GM19023 (cell line): Measurements from ENCODE around the gene SF3B4.
A peak's percentile ranks its signal among the peaks of the same experiment; 100 is the strongest.
"Not testable (repeated sequence)": the region's sequence is repeated elsewhere in the genome, so short reads cannot be mapped to it uniquely, and the experiment has no call there.

Experiments used
- ATAC-seq: cut with Tn5 transposase; IDR thresholded peaks from one replicate; pipeline ENCODE4 v1.9.1; 2021; ENCODE audit warnings: mild to moderate bottlenecking, moderate library complexity; ENCODE audit not compliant: unreplicated experiment

The SF3B4 gene, protein sequence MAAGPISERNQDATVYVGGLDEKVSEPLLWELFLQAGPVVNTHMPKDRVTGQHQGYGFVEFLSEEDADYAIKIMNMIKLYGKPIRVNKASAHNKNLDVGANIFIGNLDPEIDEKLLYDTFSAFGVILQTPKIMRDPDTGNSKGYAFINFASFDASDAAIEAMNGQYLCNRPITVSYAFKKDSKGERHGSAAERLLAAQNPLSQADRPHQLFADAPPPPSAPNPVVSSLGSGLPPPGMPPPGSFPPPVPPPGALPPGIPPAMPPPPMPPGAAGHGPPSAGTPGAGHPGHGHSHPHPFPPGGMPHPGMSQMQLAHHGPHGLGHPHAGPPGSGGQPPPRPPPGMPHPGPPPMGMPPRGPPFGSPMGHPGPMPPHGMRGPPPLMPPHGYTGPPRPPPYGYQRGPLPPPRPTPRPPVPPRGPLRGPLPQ

GRCh38 chr1:149927563-149928400 lies at the start of gene SF3B4:
SF3B4 (minus strand) TSS chr1:149927803; CDS start chr1:149927759, 44 bp downstream.
- ATAC-seq = peak; percentile 94

DNA sequence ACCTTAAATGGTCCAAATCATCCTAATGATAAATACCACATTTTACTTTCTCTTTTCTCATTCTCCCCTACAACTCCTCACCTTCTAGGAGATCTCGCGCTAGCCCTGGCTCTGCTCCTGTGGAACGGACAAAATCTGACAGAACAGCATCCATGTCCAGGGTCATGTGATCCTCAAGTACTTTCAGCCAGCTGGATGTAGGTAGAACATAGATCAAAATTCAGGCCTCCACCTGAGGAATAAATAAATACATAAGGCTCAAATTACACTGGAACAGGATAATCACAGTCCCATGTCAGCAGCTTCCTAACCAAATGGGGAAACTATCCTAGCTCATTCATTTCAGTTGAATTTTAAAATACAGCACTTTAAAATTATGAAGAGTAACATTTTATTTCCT lies 49.7 kb upstream of the SF3B4 start:
- ATAC-seq = no peak

GRCh38 chr1:149972547-149972946 lies 44.9 kb upstream of the SF3B4 start:
- no peak for ATAC-seq

GRCh38 chr1:149967646-149968045 lies 40.0 kb upstream of the SF3B4 start:
- no peak for ATAC-seq

DNA sequence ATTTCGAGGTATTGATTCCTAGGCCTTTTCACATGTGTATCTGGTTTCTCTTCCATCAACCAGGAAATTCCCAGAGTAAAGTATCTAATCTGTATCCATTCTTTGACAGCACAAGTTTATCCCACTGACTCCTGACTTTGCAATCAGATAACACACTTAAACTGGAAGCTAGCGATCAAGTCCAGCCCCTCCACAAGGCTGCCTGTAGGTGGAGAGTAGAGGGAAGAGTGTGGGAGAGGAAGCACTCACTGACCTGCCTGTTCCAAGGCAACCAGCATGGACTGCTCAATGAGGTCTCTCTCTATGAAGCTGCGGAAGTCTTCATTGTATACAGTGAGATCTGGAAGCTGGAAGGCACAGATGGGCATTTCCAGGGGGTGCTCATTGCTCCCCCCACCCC lies 39.4 kb upstream of the SF3B4 start:
- ATAC-seq = no peak

- ATAC-seq = no peak
These were observed 38.8 kb upstream of the SF3B4 start for GRCh38 chr1:149966405-149966804.

DNA sequence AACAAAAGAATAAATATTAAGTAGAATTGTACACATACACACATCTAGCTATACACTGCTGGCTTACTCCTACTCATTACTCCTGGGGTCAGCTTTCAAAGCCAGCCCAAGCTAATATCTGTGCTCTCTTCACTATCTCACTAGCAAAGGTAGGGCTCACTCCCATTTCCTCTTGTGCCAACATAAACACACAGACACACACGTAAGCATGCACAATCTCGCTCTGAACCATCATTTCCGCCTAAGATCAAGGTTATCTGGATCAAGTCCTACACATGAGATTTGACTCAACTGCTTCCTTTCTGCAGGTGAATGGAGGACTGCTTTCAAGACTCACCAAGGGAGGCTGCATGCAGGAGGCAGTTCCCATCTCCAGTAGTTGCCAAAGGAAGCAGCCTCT lies 37.8 kb upstream of the SF3B4 start:
- no peak for ATAC-seq

GRCh38 chr1:149963358-149963757 lies 35.8 kb upstream of the SF3B4 start:
- ATAC-seq = no peak

- ATAC-seq = no peak
These were observed 35.1 kb upstream of the SF3B4 start for GRCh38 chr1:149962736-149963135.

DNA sequence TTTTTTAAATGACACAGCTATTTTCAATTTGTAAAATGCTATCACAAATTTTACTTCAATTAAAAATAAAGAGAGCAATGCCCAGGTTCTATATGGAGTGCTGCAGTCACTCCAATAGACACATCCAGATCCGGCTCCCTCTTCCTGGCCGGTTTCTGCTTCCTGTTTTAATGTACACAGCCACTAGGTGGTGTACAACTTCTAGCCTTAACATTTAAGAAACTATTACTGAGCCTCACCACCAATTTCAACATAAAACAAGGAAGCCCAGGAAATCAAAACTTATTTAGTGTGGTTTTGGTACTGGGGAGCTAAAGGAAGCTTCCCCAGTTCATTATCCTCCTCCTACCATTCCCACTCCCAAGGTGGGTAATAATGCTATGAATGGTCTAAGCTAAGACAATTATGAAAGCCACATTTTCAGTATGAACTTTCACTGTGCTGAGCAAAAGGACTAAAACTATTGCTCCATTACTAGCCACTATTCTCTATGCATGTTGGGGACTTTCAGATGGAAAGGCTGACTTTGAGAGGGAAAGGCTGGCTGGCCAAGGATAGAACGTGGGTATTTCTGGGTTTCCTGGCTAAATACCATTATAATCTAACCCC lies 34.5 kb upstream of the SF3B4 start:
- ATAC-seq = no peak

DNA sequence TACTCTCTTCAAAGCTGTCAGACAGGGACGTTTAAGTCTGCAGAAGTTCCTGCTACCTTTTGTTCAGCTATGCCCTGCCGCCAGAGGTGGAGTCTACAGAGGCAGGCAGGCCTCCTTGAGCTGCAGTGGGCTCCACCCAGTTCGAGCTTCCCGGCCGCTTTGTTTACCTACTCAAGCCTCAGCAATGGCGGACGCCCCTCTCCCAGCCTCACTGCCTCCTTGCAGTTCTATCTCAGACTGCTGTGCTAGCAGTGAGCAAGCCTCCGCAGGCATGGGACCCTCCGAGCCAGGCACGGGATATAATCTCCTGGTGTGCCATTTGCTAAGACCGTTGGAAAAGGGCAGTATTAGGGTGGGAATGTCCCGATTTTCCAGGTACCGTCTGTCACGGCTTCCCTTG lies 29.9 kb upstream of the SF3B4 start:
- ATAC-seq = not testable (repeated sequence)

DNA sequence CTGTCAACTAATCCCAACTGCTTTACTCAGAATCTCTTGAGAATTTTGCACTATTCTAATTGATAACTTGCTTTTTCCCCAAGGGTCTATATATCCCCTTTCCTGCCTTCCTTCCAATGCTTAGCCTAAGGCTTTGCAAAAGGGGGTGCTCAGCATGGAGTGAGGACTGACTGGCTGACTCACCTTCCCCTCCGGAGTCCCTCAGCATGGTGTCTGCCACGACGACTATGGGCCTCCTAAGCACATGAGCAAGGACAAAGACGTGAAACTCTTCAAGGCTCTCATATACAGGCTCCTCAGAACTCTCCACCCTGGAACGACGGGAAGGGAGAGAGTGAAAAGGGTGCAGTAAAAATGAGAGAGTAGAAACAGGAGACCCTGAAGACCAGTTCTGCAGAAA lies 22.3 kb upstream of the SF3B4 start:
- ATAC-seq = no peak

DNA sequence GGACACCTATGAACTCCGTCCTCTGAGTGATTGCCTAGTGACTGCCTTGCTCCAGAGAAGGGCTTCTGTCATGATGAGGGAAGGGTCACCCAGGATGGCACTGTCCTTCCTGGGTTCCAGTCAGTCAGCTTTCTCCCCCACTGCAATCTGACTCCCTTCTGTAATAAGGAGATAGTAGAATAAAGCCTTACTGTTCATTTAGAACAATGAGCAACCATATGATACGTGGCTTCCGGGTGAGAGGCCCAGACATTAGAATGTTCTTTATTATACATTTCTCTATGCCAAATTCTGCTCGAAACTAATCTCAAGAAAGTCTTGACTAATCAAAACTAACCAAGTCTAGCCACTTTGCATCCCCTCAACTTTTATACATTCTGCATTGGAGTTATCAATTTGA lies 17.6 kb upstream of the SF3B4 start:
- no peak for ATAC-seq

DNA sequence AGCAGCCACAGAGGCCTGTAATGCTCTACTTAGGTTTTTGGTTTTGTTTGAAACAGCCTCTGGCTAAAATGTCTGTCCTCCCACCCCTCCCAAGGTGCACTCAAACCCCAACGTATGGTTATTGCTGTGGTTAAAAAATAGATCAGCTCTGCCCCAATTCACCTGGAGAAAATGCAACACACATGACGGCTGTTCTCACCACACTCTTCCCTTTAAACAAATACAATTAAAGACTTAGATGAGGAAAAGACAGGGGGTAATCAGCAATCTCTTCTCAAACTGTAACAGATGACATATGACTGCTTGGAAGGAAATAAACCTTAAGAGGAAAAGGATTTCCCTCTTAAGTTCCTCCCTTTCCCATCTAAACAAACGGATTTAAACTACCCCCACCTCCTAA lies 15.3 kb upstream of the SF3B4 start:
- ATAC-seq = no peak

GRCh38 chr1:149942207-149942606 lies 14.6 kb upstream of the SF3B4 start:
- no peak for ATAC-seq

DNA sequence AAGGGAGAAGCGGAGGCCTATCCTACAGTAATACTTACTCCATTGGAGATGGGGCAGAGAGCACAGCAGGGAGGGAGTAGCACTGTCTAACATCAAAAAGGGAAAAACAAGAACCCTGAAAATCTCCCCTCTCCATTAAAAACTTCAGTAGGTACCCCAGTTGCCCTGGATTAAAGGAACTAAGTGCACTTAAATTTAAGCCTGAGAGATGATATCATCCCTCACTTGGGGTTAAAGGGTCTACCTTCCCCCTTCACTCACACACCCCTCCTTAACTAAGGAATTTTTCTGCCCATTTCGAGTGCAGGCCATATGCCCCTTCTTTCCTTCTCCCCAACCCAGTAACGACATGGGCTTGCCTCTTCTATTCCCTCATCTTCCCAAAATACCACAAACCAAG lies 12.8 kb upstream of the SF3B4 start:
- ATAC-seq = no peak

- ATAC-seq = not testable (repeated sequence)
These were observed 11.0 kb upstream of the SF3B4 start for GRCh38 chr1:149938668-149939003.

GRCh38 chr1:149937759-149938158 lies 10.2 kb upstream of the SF3B4 start:
- no peak for ATAC-seq

DNA sequence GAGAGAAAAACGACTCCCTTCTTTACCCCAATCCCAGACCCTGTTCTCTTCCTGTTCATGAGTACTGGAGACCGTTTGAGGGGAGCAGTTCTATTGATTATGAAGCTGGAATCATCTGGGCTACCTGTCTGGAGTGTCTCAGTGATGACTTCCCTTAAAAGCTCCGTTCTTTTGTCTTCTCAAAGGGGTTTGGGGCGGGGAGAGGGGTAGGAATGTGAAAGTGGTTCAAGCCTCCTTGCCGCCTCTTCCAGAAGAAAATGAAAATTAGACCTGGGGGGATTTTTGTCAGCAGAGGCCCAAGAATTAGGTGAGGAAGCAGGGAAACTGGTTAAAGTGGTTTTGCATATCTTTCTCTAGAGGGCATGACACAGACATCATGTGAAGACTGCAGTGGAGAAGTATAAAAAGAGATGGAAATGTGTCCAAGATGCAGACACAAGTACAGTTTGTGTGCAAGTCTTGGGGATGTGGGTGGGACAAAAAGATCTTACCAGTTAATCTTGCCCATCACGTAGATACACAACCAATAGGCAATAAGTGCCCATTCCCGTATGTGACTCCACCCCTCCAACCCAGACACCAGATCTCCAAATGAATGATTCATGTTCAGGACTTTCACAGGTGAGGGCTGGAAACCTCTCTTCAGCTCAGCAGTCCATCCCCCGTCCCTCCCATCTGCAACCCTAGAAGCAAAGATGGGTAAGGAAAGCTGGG lies 9.5 kb upstream of the SF3B4 start:
- ATAC-seq = no peak

GRCh38 chr1:149936170-149936991 lies 8.8 kb upstream of the SF3B4 start, which contains the start of gene MTMR11:
MTMR11 (minus strand) TSS chr1:149936879; CDS start chr1:149936647, 232 bp downstream.
- ATAC-seq = no peak
